ENCODE measurements around the gene PCCA. TPM values are rescaled to one million over a fixed set of nuclear protein-coding genes. Genes with fewer than 3 reads are reported as not detected.
A peak's percentile ranks its signal among the peaks of the same experiment; 100 is the strongest.
"Not testable (repeated sequence)": the region's sequence is repeated elsewhere in the genome, so short reads cannot be mapped to it uniquely, and the experiment has no call there.

Gene PCCA
- total RNA-seq, 3 donors from 2014 or later, result 55.7 to 98.6 (median 70.5) TPM

DNA sequence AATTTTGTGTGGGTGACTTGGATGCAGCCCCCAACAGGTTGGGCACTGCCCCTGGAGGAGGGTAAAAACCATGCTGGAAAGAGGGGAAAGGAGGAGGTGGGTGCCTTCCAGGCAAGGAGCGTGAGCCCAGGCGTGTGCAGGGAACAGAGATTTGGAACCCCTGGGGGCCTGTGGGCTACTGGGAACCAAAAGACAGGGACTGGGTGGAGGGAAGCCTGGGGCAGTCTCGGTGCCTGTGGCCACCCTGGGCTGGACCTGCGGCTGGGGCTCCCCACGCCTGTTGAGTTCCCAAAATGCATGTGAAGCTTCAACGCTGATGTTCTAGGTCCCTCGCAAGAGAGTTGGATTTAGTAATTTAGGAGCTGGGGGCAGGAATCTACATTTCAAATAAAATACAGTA, 474.9 kb downstream of the PCCA start:
- ATAC-seq (no peak), DNase-seq (no peak)
- H3K4me1 ChIP-seq (ENCODE audit: low read depth), result no peaks in the 10 kb centered on the region
- TF ChIP-seq, protein P1, sequence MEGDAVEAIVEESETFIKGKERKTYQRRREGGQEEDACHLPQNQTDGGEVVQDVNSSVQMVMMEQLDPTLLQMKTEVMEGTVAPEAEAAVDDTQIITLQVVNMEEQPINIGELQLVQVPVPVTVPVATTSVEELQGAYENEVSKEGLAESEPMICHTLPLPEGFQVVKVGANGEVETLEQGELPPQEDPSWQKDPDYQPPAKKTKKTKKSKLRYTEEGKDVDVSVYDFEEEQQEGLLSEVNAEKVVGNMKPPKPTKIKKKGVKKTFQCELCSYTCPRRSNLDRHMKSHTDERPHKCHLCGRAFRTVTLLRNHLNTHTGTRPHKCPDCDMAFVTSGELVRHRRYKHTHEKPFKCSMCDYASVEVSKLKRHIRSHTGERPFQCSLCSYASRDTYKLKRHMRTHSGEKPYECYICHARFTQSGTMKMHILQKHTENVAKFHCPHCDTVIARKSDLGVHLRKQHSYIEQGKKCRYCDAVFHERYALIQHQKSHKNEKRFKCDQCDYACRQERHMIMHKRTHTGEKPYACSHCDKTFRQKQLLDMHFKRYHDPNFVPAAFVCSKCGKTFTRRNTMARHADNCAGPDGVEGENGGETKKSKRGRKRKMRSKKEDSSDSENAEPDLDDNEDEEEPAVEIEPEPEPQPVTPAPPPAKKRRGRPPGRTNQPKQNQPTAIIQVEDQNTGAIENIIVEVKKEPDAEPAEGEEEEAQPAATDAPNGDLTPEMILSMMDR (IDR thresholded peaks at IDR 0.05), result no peak
- H3K9me3 ChIP-seq, result no peaks in the 10 kb centered on the region
- H3K4me3 ChIP-seq, result no peak overlapping the region
- no peaks in the 10 kb centered on the region for H3K36me3 ChIP-seq (ENCODE audit: low read depth)
- intact Hi-C loops (cut with DNase I, micrococcal nuclease), result no loop called here

GRCh38 chr13:100564444-100565223, 475.7 kb downstream of the PCCA start:
- ATAC-seq, result no peak
- intact Hi-C loops (cut with DNase I, micrococcal nuclease), result no loop called here
- Histone ChIP-seq H3K4me3 (no peak overlapping the region), H3K9me3 (no peaks in the 10 kb centered on the region), H3K4me1 (ENCODE audit: low read depth) (no peaks in the 10 kb centered on the region), H3K36me3 (ENCODE audit: low read depth) (no peaks in the 10 kb centered on the region)
- TF ChIP-seq, protein P1 (IDR thresholded peaks at IDR 0.05), result no peak
- DNase-seq, result no peak

GRCh38 chr13:100565286-100565685, 476.4 kb downstream of the PCCA start:
- Histone ChIP-seq H3K4me1 (ENCODE audit: low read depth) (no peaks in the 10 kb centered on the region), H3K36me3 (ENCODE audit: low read depth) (no peaks in the 10 kb centered on the region), H3K4me3 (no peak overlapping the region), H3K9me3 (no peaks in the 10 kb centered on the region)
- no peak for DNase-seq
- TF ChIP-seq, protein P1 (IDR thresholded peaks at IDR 0.05), result no peak
- intact Hi-C loops (cut with DNase I, micrococcal nuclease), result no loop called here
- ATAC-seq, result no peak

GRCh38 chr13:100566543-100566942, 477.6 kb downstream of the PCCA start:
- DNase-seq (no peak), ATAC-seq (no peak)
- intact Hi-C loops (cut with DNase I, micrococcal nuclease), result no loop called here
- no peaks in the 10 kb centered on the region for H3K36me3 ChIP-seq (ENCODE audit: low read depth)
- TF ChIP-seq, protein P1 (IDR thresholded peaks at IDR 0.05), result no peak
- H3K4me1 ChIP-seq (ENCODE audit: low read depth), result no peaks in the 10 kb centered on the region
- no peak overlapping the region for H3K4me3 ChIP-seq
- H3K9me3 ChIP-seq, result no peaks in the 10 kb centered on the region

- ATAC-seq, result peak; percentile 90
- DNase-seq, result peak in 2 of 3 donors; percentile 61 to 85
- TF ChIP-seq, protein P1 (IDR thresholded peaks at IDR 0.05), result peak; percentile 41
- Histone ChIP-seq H3K4me3 (no peak overlapping the region), H3K36me3 (ENCODE audit: low read depth) (no peaks in the 10 kb centered on the region), H3K4me1 (ENCODE audit: low read depth) (no peaks in the 10 kb centered on the region), H3K9me3 (no peaks in the 10 kb centered on the region)
- intact Hi-C loops (cut with DNase I, micrococcal nuclease), result no loop called here
Observed at GRCh38 chr13:100573121-100573520, 484.2 kb downstream of the PCCA start.

DNA sequence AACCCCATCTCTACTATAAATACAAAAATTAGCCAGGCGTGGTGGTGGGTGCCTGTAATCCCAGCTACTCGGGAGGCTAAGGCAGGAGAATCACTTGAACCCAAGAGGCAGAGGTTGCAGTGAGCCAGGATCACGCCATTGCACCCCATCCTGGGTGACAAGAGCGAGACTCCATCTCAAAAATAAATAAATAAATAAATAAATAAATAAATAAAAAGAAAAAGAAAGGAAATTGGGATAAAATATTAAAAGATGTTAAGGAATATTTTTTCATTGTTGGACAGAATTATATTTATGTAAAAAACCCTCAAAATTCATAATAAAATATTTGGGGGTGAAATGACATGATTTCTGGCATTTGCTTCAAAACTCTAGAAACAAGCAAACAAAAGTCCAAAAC, 488.3 kb downstream of the PCCA start:
- H3K36me3 ChIP-seq (ENCODE audit: low read depth); H3K9me3 ChIP-seq; DNase-seq; H3K4me1 ChIP-seq (ENCODE audit: low read depth); H3K4me3 ChIP-seq; intact Hi-C loops (cut with DNase I, micrococcal nuclease); ATAC-seq: not testable (repeated sequence)

Other genes starting within 250 kb of the PCCA start
- not detected for gene ZIC5, start 117.3 kb upstream of the PCCA start, total RNA-seq
- gene ZIC2, start 107.3 kb upstream of the PCCA start, total RNA-seq, result under 1 TPM in 2 of 3 donors, not detected in 1; 0.09 to 0.31 TPM

Measured in mucosa of descending colon (tissue), 3 donors.